ENCODE results near the gene ZNF41. TPM values are rescaled to one million over a fixed set of nuclear protein-coding genes. Genes with fewer than 3 reads are reported as not detected.

The ZNF41 gene
- polyA plus RNA-seq, 1 of the 3 experiments (the other 2 are of a cell fraction): 2.7 TPM

- Histone ChIP-seq H3K9ac (no peak overlapping the region), H3K9me2 (no peaks in the 10 kb centered on the region), H3F3A (replicated peaks; ENCODE audit: insufficient read depth) (no peaks in the 10 kb centered on the region), H3K27me3 (ENCODE audit: insufficient read depth) (peaks cover 5% of the 10 kb centered on the region; the same call in 1 of the 2 replicates), H3K4me2 (no peak overlapping the region), H3K9me3 (no peaks in the 10 kb centered on the region), H3K4me1 (ENCODE audit: control insufficient read depth in 1 of 2, insufficient read depth in 2 of 2, low read depth in 1 of 2, low read length in 1 of 2) (no peaks in the 10 kb centered on the region), H3K79me2 (ENCODE audit: insufficient read depth) (no peaks in the 10 kb centered on the region), H3K36me3 (replicated peaks in 1 of 2; ENCODE audit: control insufficient read depth in 1 of 2, insufficient read depth in 2 of 2, low read length in 1 of 2) (no peaks in the 10 kb centered on the region), H2AFZ (ENCODE audit: low read depth) (no peak overlapping the region), H3K4me3 (ENCODE audit: low read depth in 2 of 2, low read length in 1 of 2) (no peak overlapping the region), H3K27ac (ENCODE audit: low read depth in 2 of 2, low read length in 1 of 2) (no peak overlapping the region), H4K20me1 (ENCODE audit: insufficient read depth) (no peaks in the 10 kb centered on the region)
- DNase-seq: no peak
- POLR2A ChIA-PET: no interaction called here
- CTCF ChIA-PET: interaction anchor here (1.4 to 2.8 kb wide), 2 partner anchors 10 to 16 kb away, joined by 3 to 14 read pairs; no protein-coding TSS in a partner anchor
- 40% methylated on average over 2 of the region's 2 CpGs for WGBS (ENCODE audit: low lambda C conversion rate)
- TF ChIP-seq SIN3A (IDR thresholded peaks at IDR 0.05; ENCODE audit: borderline replicate concordance, low read depth, low read length): no peak
- no peak for TF ChIP-seq POLR2AphosphoS5 (IDR thresholded peaks at IDR 0.05; ENCODE audit: low read depth, low read length)
- TF ChIP-seq FOSL2 (IDR thresholded peaks at IDR 0.05; ENCODE audit: borderline replicate concordance, low read depth): no peak
- no peak for TF ChIP-seq EZH2phosphoT487 (IDR thresholded peaks at IDR 0.05; ENCODE audit: borderline replicate concordance, low read depth)
- no peak for TF ChIP-seq ZBTB33 (IDR thresholded peaks at IDR 0.05; ENCODE audit: borderline replicate concordance, low read depth)
- TF ChIP-seq MXI1 (IDR thresholded peaks at IDR 0.05; ENCODE audit: low read depth, low read length): no peak
- no peak for TF ChIP-seq GABPA (IDR thresholded peaks at IDR 0.05; ENCODE audit: low read depth)
- no peak for TF ChIP-seq JUND (IDR thresholded peaks at IDR 0.05)
- TF ChIP-seq USF1 (IDR thresholded peaks at IDR 0.05; ENCODE audit: borderline replicate concordance, low read depth): no peak
- no peak for TF ChIP-seq IRF3 (IDR thresholded peaks at IDR 0.05; ENCODE audit: low read depth, low read length)
- no peak for TF ChIP-seq NRF1 (IDR thresholded peaks at IDR 0.05; ENCODE audit: low read depth, low read length)
- TF ChIP-seq REST (IDR thresholded peaks at IDR 0.05; ENCODE audit: low read depth, low read length): no peak
- no peak for TF ChIP-seq GATA2 (CRISPR knock-in tag; IDR thresholded peaks at IDR 0.05)
- TF ChIP-seq RFX5 (IDR thresholded peaks at IDR 0.05; ENCODE audit: low read length): no peak
Measured at GRCh38 chrX:47507153-47507867, 24.3 kb upstream of the ZNF41 start.
